H1 (cell line): Measurements from ENCODE around the gene TRMT2B. TPM values are rescaled to one million over a fixed set of nuclear protein-coding genes. Genes with fewer than 3 reads are reported as not detected.

Source experiments
- CTCF ChIA-PET: fragments of 300-600 bp; sonication (Branson Sonifier 250); formaldehyde crosslinking; loops from one replicate; lab custom pipeline; 2021; ENCODE audit not compliant: partially characterized antibody; lab: Charles Lee
- POLR2A ChIA-PET: fragments of 300-600 bp; sonication (Branson Sonifier 250); formaldehyde crosslinking; loops from one replicate; lab custom pipeline; 2021; ENCODE audit warnings: inconsistent platforms; ENCODE audit not compliant: partially characterized antibody; lab: Charles Lee
- DNase-seq, 2 experiments: peaks; one replicate each; pipeline versions ENCODE4 v3.0.0 to v3.0.0-alpha.2; 2010 to 2022; ENCODE audit warnings: low spot score in 2 of 2, low read depth in 1 of 2, mixed read lengths in 1 of 2
- FAIRE-seq: peaks from 2 replicates; lab custom pipeline; 2011; peaks lifted over from hg19 to GRCh38; lab: Jason Lieb, UNC
- H2AFZ ChIP-seq: 2 replicates; pipeline ENCODE4 v1.8.1; 2012; ENCODE audit warnings: low read length, inconsistent platforms
- H2AK5ac ChIP-seq: 2 replicates; pipeline ENCODE4 v1.6.1; 2013; ENCODE audit warnings: low read depth, low read length
- H2BK120ac ChIP-seq: replicated peaks from 2 replicates; pipeline ENCODE3; 2013; ENCODE audit warnings: low read depth, low read length, inconsistent platforms
- H2BK12ac ChIP-seq: 2 replicates; pipeline ENCODE4 v1.6.1; 2013; ENCODE audit warnings: low read depth, low read length
- H2BK15ac ChIP-seq: 2 replicates; pipeline ENCODE4 v1.6.1; 2013; ENCODE audit warnings: low read length
- H2BK20ac ChIP-seq: 2 replicates; pipeline ENCODE4 v1.6.1; 2013; ENCODE audit warnings: low read length
- H2BK5ac ChIP-seq: 2 replicates; pipeline ENCODE4 v1.6.1; 2013; ENCODE audit warnings: low read depth, low read length
- H3K14ac ChIP-seq: 2 replicates; pipeline ENCODE4 v1.6.1; 2013; ENCODE audit warnings: inconsistent platforms; ENCODE audit not compliant: insufficient read length
- H3K18ac ChIP-seq: 2 replicates; pipeline ENCODE4 v1.6.1; 2013; ENCODE audit warnings: low read length; ENCODE audit errors: extremely low read depth
- H3K23ac ChIP-seq: 2 replicates; pipeline ENCODE4 v1.6.1; 2013; ENCODE audit warnings: inconsistent platforms; ENCODE audit not compliant: insufficient read length
- H3K23me2 ChIP-seq: 2 replicates; pipeline ENCODE4 v1.6.1; 2013; ENCODE audit warnings: low read depth, low read length
- H3K27ac ChIP-seq: 2 replicates; pipeline ENCODE4 v1.6.1; 2011; ENCODE audit warnings: low read depth, low read length, inconsistent platforms
- H3K27me3 ChIP-seq, 4 experiments: replicated peaks in 1 of 4; 1 replicate in 1 of 4; 2 replicates in 3 of 4; pipeline versions ENCODE4 v1.6.1 to v1.8.1; 2011 to 2013; ENCODE audit warnings: low read length in 3 of 4, mild to moderate bottlenecking in 3 of 4, inconsistent platforms in 2 of 4, mixed read lengths in 2 of 4, moderate library complexity in 1 of 4; ENCODE audit not compliant: control insufficient read depth in 3 of 4, insufficient read depth in 3 of 4; ENCODE audit errors: extremely low read depth in 1 of 4
- H3K36me3 ChIP-seq, 4 experiments: 2 replicates each; pipeline versions ENCODE4 v1.6.1 to v1.8.1; 2011 to 2013; ENCODE audit warnings: mild to moderate bottlenecking in 4 of 4, low read length in 3 of 4, moderate library complexity in 2 of 4, control low read depth in 1 of 4, inconsistent platforms in 1 of 4; ENCODE audit not compliant: insufficient read depth in 4 of 4, control insufficient read depth in 2 of 4
- H3K4ac ChIP-seq: replicated peaks from 2 replicates; pipeline ENCODE3; 2013; ENCODE audit warnings: low read length, low read depth, mixed read lengths, inconsistent platforms; ENCODE audit not compliant: insufficient read length
- H3K4me1 ChIP-seq, 4 experiments: replicated peaks in 1 of 4; 1 replicate in 1 of 4; 2 replicates in 3 of 4; pipeline versions ENCODE4 v1.6.1 to v1.8.1; 2011 to 2013; ENCODE audit warnings: low read length in 3 of 4, inconsistent platforms in 2 of 4, mixed read lengths in 1 of 4; ENCODE audit not compliant: insufficient read depth in 4 of 4, control insufficient read depth in 3 of 4
- H3K4me2 ChIP-seq, 2 experiments: 2 replicates each; pipeline versions ENCODE4 v1.6.1 to v1.8.1; 2011 to 2013; ENCODE audit warnings: low read depth in 2 of 2, low read length in 2 of 2, control low read depth in 1 of 2, inconsistent platforms in 1 of 2, mild to moderate bottlenecking in 1 of 2; ENCODE audit not compliant: insufficient read depth in 1 of 2
- H3K4me3 ChIP-seq, 4 experiments: fragments of 200-600, 300-600 bp in 1 of 4; sonication (generic), shearing (Covaris generic), sonication (Bioruptor Twin) in 1 of 4; 2 replicates each; pipeline versions ENCODE4 v1.5.1 to v1.8.1; 2011 to 2016; ENCODE audit warnings: low read length in 4 of 4, low read depth in 3 of 4, control low read depth in 2 of 4, inconsistent platforms in 2 of 4, mild to moderate bottlenecking in 2 of 4, mixed read lengths in 1 of 4, moderate library complexity in 1 of 4; ENCODE audit not compliant: insufficient read depth in 2 of 4; ENCODE audit errors: extremely low read depth in 1 of 4
- H3K56ac ChIP-seq: replicated peaks from 2 replicates; pipeline ENCODE3; 2013; ENCODE audit warnings: low read depth, mild to moderate bottlenecking, mixed read lengths, low read length, inconsistent platforms; ENCODE audit not compliant: insufficient read length
- H3K79me1 ChIP-seq: 2 replicates; pipeline ENCODE4 v1.6.1; 2013; ENCODE audit warnings: low read depth, low read length, control low read depth
- H3K79me2 ChIP-seq, 2 experiments: 2 replicates each; pipeline versions ENCODE4 v1.6.1 to v1.8.1; 2012 to 2013; ENCODE audit warnings: low read length in 2 of 2, mild to moderate bottlenecking in 2 of 2, inconsistent platforms in 1 of 2; ENCODE audit not compliant: insufficient read depth in 2 of 2, control insufficient read depth in 1 of 2
- H3K9ac ChIP-seq, 4 experiments: replicated peaks in 1 of 4; 1 replicate in 1 of 4; 2 replicates in 3 of 4; pipeline versions ENCODE4 v1.6.1 to v1.8.1; 2011 to 2013; ENCODE audit warnings: low read depth in 3 of 4, low read length in 3 of 4, control low read depth in 2 of 4, mild to moderate bottlenecking in 2 of 4, moderate library complexity in 2 of 4, inconsistent platforms in 1 of 4; ENCODE audit errors: extremely low read depth in 1 of 4
- H3K9me3 ChIP-seq, 2 experiments: 2 replicates each; pipeline versions ENCODE4 v1.6.1 to v1.8.1; 2012 to 2013; ENCODE audit warnings: mild to moderate bottlenecking in 2 of 2, moderate library complexity in 2 of 2, control low read depth in 1 of 2, inconsistent platforms in 1 of 2, low read depth in 1 of 2, low read length in 1 of 2, mixed read lengths in 1 of 2; ENCODE audit not compliant: insufficient read depth in 2 of 2
- H4K20me1 ChIP-seq, 2 experiments: replicated peaks in 1 of 2; 2 replicates each; pipeline versions ENCODE3 to v1.8.1; 2011 to 2013; ENCODE audit warnings: inconsistent platforms in 2 of 2, low read length in 2 of 2, mild to moderate bottlenecking in 1 of 2; ENCODE audit not compliant: insufficient read depth in 2 of 2, control insufficient read depth in 1 of 2
- H4K5ac ChIP-seq: 2 replicates; pipeline ENCODE4 v1.6.1; 2013; ENCODE audit warnings: low read length, low read depth, mixed read lengths, inconsistent platforms; ENCODE audit not compliant: insufficient read length
- H4K8ac ChIP-seq: 2 replicates; pipeline ENCODE4 v1.8.0; 2013; ENCODE audit warnings: mild to moderate bottlenecking, moderate library complexity, low read length, inconsistent platforms; ENCODE audit not compliant: insufficient read depth; ENCODE audit errors: extremely low read depth
- H4K91ac ChIP-seq: replicated peaks from 2 replicates; pipeline ENCODE3; 2013; ENCODE audit warnings: low read length, mixed read lengths, inconsistent platforms; ENCODE audit not compliant: insufficient read length
- ASH2L ChIP-seq: fragments of 200-600, 300-600 bp; sonication (generic); IDR thresholded peaks from one replicate; pipeline ENCODE4 v1.7.1; 2017; ENCODE audit warnings: low read length
- ATF2 ChIP-seq: IDR thresholded peaks from 2 replicates; pipeline ENCODE4 v1.6.1; 2012; ENCODE audit warnings: low read length, inconsistent platforms
- CEBPB ChIP-seq: IDR thresholded peaks from 2 replicates; pipeline ENCODE4 v1.6.1; 2012; ENCODE audit warnings: low read depth, low read length
- CHD2 ChIP-seq: IDR thresholded peaks from 2 replicates; pipeline ENCODE4 v1.6.1; 2012; ENCODE audit warnings: low read length, improper control_type of control experiment
- CREB1 ChIP-seq: IDR thresholded peaks from 2 replicates; pipeline ENCODE4 v1.6.1; 2012; ENCODE audit warnings: inconsistent platforms
- FOSL1 ChIP-seq: IDR thresholded peaks from 2 replicates; pipeline ENCODE4 v1.6.1; 2011; ENCODE audit warnings: mild to moderate bottlenecking, low read depth, low read length, moderate library complexity; ENCODE audit not compliant: insufficient read depth
- POU5F1 ChIP-seq: IDR thresholded peaks from 2 replicates; pipeline ENCODE4 v1.6.1; 2011; ENCODE audit warnings: low read depth, mild to moderate bottlenecking, low read length, moderate library complexity
- RXRA ChIP-seq: IDR thresholded peaks from 2 replicates; pipeline ENCODE4 v1.6.1; 2011; ENCODE audit warnings: low read depth, mild to moderate bottlenecking, low read length, moderate library complexity; ENCODE audit not compliant: insufficient read depth
- SIRT6 ChIP-seq: IDR thresholded peaks from one replicate; pipeline ENCODE4 v1.7.1; 2012; ENCODE audit warnings: low read length, inconsistent platforms
- SP1 ChIP-seq: IDR thresholded peaks from 2 replicates; pipeline ENCODE4 v1.6.1; 2011; ENCODE audit warnings: low read depth, low read length
- SRF ChIP-seq: IDR thresholded peaks from 2 replicates; pipeline ENCODE4 v1.6.1; 2011; ENCODE audit warnings: mild to moderate bottlenecking, low read depth, low read length, moderate library complexity
- TCF12 ChIP-seq: IDR thresholded peaks from 2 replicates; pipeline ENCODE4 v1.6.1; 2011; ENCODE audit warnings: low read depth, mild to moderate bottlenecking, low read length
- USF2 ChIP-seq: IDR thresholded peaks from 2 replicates; pipeline ENCODE4 v1.6.1; 2011; ENCODE audit warnings: low read length, improper control_type of control experiment
- YY1 ChIP-seq: IDR thresholded peaks from 2 replicates; pipeline ENCODE4 v1.6.1; 2011; ENCODE audit warnings: low read depth, mild to moderate bottlenecking, low read length
- polyA plus RNA-seq, 7 experiments: library from polyadenylated mRNA; depleted of rRNA in 3 of 7; stranded (reverse) in 5 of 7; unstranded in 2 of 7; fragments of >200 nt in 5 of 7; fragments of 200-250 nt in 2 of 7; gene quantifications; 1 replicate in 5 of 7; 2 replicates in 1 of 7; 4 replicates in 1 of 7; pipeline versions ENCODE4 v1.2.1 to v1.2.3, GENCODE V29; 2011 to 2013; ENCODE audit warnings: missing spikeins in 2 of 7, mixed read lengths in 2 of 7
- total RNA-seq: library from RNA; stranded (reverse); fragmentation: NEBNext Ultra II Directional; extraction: Animal tissue kit (Norgen Biotek cat#: 25700); gene quantifications from 2 replicates; pipeline ENCODE4 v1.2.1, GENCODE V29; 2021

Gene TRMT2B
- total and polyA plus RNA-seq, 2 of the 8 experiments (the other 6 are each of a cell fraction or from before 2014, with no cell fraction given): 12.1 to 12.4 TPM

GRCh38 chrX:101009090-101009489 lies 42.8 kb downstream of the TRMT2B start:
- no peaks in the 10 kb centered on the region for H3K9me3 ChIP-seq
- TF ChIP-seq ASH2L (no peak), POU5F1 (no peak), SIRT6 (no peak), CEBPB (no peak), YY1 (no peak), RXRA (no peak), CHD2 (no peak), USF2 (no peak), SRF (no peak), SP1 (no peak), TCF12 (no peak), ATF2 (no peak), FOSL1 (no peak), CREB1 (no peak)
- H2BK15ac ChIP-seq: no peak overlapping the region
- DNase-seq (no peak), FAIRE-seq (no peak)
- no peak overlapping the region for H3K4ac ChIP-seq
- H3K18ac ChIP-seq: no peak overlapping the region
- H3K9ac ChIP-seq: no peak overlapping the region
- no peak overlapping the region for H2BK120ac ChIP-seq
- no peak overlapping the region for H2AFZ ChIP-seq
- H3K4me2 ChIP-seq: no peak overlapping the region
- no peaks in the 10 kb centered on the region for H4K20me1 ChIP-seq
- no peak overlapping the region for H2BK5ac ChIP-seq
- no peak overlapping the region for H4K8ac ChIP-seq
- no peak overlapping the region for H2AK5ac ChIP-seq
- H3K4me1 ChIP-seq: no peaks in the 10 kb centered on the region
- no peak overlapping the region for H2BK12ac ChIP-seq
- H3K27ac ChIP-seq: no peak overlapping the region
- no peaks in the 10 kb centered on the region for H3K79me1 ChIP-seq
- H3K36me3 ChIP-seq: peaks cover 0 to 11% (median 1%) of the 10 kb centered on the region in 4 experiments; a peak in 2 of 8 replicates
- no peak overlapping the region for H4K91ac ChIP-seq
- H2BK20ac ChIP-seq: no peak overlapping the region
- POLR2A ChIA-PET: no interaction called here
- H4K5ac ChIP-seq: no peak overlapping the region
- CTCF ChIA-PET: no interaction called here
- H3K4me3 ChIP-seq: no peak overlapping the region
- no peaks in the 10 kb centered on the region for H3K79me2 ChIP-seq
- H3K56ac ChIP-seq: no peak overlapping the region
- H3K27me3 ChIP-seq: no peaks in the 10 kb centered on the region
- H3K23me2 ChIP-seq: no peaks in the 10 kb centered on the region
- no peak overlapping the region for H3K14ac ChIP-seq
- H3K23ac ChIP-seq: no peak overlapping the region
